ENCODE measurements around the gene TMEM191C.
"Not testable (repeated sequence)": the region's sequence is repeated elsewhere in the genome, so short reads cannot be mapped to it uniquely, and the experiment has no call there.

Gene TMEM191C

GRCh38 chr22:21446128-21446826, 20.9 kb upstream of the TMEM191C start:
- DNase-seq, result no peak

GRCh38 chr22:21446827-21447690, 20.1 kb upstream of the TMEM191C start:
- no peak for DNase-seq

DNA sequence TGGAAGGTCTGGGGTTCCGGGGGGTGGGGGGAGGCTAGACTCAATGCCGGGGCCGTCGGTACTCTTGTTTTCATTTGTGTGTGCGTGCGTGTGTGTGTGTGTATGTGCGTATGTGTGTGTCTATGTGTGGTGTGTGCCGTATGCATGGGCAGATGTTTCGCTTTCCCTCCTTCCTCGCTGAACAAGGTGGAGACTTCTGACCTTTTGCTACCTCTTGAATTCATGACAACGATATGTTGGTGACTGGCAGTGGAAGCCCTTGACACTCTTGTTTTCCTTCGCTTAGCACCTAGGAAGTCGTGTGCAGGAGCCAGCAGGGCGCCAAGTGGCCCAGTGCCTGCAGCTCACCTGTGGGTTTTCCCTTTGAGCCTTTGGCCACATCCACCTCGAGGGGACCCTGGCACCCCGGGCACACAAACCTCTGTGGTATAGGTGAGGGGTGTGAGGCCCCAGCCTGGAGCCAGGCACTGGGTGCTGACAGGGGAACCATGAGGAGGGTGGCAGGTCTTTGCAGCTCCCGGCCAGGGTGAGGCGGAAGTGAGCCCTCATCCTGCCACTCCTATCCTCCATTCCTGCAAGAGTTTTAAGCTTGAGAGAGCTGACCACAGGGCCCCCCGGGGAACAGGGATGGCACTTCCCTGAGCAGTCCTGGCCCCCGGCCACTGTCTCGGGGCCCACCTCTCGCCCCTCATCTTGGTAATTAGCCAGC, 19.3 kb upstream of the TMEM191C start:
- no peak for DNase-seq

DNA sequence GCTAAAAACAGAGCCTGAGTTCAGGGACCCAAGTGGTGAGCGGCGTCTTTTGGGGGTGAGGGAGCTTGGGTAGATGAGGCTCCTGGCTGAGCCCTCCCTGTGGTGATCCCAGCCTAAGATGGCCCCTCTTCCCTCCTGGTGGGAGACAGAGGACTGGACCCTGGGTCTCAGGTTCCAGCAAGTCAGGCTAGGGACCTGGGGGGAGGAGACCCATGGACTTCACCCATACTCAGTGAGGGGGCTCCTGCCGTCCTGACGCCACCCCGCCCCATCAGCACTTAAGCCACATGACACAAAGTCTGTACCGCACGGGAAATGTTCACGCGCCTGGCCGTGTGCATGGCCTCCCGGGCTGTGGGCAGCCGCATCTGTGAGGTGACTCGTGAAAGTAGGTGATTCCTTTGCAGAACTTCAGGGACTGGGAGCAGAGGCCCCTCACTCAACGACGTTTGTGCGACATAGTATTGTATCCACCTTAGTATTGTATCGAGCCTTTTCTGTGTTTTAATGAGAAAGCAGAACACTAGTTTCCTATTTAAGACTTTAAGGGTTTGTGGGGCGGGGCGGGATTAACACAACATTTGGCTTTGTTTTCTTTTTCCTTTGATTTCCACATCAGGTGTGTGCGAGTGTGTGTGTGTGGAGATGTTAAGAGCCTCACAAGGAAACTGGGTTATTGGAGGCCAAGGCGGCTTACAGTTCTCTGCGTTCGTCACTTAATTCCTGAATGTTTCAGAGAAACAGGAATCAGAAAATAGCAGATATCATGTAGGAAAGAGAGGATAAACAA, 18.4 kb upstream of the TMEM191C start:
- no peak for DNase-seq

- DNase-seq, result no peak
Measured at GRCh38 chr22:21449531-21450319, 17.5 kb upstream of the TMEM191C start.

- no peak for DNase-seq
Measured at GRCh38 chr22:21450320-21450831, 16.8 kb upstream of the TMEM191C start.

DNA sequence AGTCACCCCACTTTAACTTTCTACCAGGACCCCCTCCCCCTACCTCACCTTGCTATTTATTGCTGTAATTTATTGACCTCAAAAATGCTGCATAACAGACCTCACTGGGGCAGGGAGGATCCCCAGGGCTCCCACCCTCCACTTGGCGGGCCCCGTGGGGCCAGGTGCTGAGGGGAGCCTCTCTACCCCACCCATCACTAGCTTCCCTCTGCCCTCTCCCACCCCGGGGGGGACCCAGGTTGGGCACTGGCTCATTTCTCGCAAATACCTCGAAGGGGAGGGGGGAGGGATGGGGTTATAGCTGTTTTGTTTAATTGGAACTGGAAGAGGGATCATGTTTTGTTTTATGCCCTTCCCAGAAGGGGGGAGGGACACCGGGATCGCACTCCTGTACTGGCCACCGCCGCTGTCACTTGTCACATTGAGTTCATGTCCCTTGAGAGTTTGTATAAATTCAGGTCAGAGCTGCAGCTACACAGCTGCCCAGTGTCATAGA, 16.3 kb upstream of the TMEM191C start:
- no peak for DNase-seq

DNA sequence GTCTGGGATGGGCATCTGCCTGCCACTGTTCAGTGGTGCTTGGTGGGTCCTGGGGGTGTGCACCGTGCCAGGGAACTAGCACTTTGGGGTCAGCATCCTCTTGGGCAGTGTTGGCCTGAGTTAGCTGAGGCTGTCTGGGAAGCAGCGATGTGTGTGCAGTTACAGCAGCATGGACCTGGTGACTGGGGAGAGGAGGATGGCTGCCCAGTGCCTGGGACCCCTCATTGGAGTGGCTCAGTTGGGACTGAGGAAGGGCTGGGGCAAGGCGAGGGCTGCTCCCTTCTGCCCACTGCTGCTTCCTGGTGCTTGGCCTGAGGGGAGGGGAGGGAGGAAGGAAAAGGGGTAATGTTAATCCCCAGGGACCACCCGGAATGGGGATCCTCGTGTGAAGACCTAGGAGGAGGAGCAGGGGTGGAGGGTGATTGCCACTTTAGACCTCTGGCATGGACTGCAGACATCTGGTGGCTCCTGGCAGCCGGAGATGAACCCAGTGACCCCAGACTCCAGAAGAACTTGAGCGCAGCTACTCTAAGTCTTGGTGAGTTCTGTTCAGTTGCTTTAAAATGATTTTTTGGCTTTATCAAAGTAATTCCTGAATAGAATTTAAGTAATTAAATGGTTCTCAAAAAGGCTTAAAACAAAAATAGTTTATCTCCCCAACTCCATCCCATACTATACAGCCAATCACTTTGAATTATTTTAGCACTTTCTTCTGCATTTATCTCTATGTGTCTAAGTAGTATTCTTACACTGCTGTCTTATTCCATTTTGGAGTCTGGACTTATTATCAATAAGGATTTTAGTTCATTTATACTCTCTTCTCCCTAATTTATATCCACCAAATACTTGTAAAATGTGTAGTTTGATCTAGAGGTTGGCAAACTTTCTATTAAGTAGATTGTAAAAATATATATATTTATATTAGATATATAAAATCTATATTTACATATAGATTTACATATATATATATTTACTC, 15.4 kb upstream of the TMEM191C start:
- no peak for DNase-seq

- DNase-seq, result not testable (repeated sequence)
Measured at GRCh38 chr22:21452666-21453065, 14.5 kb upstream of the TMEM191C start.

DNA sequence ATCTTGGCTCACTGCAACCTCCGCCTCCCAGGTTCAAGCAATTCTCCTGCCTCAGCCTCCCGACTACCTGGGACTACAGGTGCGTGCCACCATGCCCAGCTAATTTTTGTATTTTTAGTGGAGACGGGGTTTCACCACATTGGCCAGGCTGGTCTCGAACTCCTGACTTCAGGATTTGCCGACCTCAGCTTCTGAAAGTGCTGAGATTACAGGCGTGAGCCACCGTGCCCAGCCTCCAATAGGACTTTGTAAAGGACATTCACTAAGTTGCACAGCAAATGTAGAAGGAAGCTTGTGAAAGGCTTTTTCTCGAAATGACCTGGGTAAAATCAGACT, 12.2 kb upstream of the TMEM191C start:
- not testable (repeated sequence) for DNase-seq

DNA sequence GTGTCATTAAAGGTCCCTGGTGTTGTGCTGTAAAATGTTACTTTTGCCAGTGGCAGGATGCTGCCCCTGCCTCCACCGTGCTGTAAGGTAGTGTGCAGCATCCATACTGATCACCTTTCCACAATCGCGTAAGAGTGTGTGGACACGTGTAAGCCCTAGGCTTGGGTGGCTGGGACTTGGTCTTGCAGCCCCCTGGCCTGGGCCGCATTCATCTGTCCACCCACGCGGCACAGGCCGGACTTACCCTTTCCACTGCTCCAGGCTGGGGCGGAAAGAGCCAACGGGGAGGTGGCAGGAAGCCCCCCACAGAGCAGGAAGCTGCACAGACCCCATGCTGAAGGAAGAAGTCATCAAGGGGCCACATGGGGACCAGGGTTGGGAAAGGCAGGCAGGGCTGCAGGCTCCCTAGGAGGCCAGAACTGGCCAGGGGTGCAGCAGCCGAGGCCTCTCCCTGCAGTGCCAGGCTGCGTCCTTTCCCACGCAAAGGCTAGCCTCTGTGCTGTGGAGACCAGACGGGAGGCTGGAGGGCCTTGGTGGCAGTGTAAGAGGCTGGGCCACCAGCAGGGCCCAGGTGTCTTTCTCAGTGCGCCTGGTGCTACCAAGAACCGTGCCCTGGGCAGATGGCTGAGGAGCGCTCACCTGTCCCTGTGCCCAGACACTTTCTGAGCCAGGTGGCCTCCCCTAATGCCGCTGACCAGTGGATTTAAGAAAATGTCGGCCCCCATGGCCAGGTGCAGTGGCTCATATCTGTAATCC, 11.7 kb upstream of the TMEM191C start:
- no peak for DNase-seq

DNA sequence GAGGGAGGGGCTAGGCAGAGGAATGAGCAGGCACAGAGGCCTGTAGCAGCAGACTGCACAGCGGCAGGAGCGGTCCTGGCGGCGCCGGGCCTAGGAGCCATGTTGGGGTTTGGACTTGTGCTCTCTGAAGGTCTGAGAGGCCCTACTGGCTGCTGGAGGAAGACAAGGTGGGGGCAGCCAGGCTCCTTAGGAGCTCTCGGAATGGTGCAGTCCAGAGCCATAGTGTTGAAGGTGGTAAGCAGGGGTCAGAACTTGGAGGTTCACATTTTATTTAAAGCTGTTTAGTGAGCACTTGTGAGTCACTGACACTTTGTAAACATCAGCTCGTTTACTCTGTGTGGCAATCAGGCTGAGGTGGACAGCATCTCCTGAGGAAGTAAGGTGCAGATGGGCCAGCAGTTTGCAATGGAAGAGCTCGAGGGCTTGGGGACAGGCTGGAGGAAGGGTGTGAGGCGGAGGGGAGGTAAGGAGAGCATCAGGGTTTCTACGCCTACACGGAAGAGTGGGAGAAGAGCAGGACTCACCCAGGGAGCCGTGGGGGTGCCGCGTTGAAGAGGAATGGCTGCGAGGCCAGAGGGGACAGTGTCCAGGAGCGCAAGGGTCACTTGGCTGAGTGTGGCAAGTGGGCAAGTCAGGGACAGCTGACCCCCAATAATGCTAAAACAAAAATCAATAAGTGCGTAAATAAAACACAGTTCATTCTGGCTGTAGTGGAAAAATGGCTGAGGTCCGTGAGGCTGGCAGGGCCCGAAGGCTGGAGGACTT, 10.0 kb upstream of the TMEM191C start:
- no peak for DNase-seq

GRCh38 chr22:21462672-21463071, 4.5 kb upstream of the TMEM191C start:
- DNase-seq, result not testable (repeated sequence)

- DNase-seq, result not testable (repeated sequence)
Measured at GRCh38 chr22:21468194-21469096, 1.3 kb downstream of the TMEM191C start.

GRCh38 chr22:21469097-21469994, 2.2 kb downstream of the TMEM191C start:
- not testable (repeated sequence) for DNase-seq
